Activated CD4-positive, alpha-beta T cell treated with anti-CD3 and anti-CD28 coated beads, Interleukin-2, amount 50 U/mL, for 1 hour (primary cell): ENCODE data around the gene ETFA.

Source experiments
- DNase-seq: peaks from one replicate; pipeline ENCODE4 v3.0.0-alpha.2; 2020

ETFA gene

GRCh38 chr15:76209942-76210341 is 101.3 kb downstream of the ETFA start:
- no peak for DNase-seq

- no peak for DNase-seq
Observed at GRCh38 chr15:76209523-76209922, 101.7 kb downstream of the ETFA start.

DNA sequence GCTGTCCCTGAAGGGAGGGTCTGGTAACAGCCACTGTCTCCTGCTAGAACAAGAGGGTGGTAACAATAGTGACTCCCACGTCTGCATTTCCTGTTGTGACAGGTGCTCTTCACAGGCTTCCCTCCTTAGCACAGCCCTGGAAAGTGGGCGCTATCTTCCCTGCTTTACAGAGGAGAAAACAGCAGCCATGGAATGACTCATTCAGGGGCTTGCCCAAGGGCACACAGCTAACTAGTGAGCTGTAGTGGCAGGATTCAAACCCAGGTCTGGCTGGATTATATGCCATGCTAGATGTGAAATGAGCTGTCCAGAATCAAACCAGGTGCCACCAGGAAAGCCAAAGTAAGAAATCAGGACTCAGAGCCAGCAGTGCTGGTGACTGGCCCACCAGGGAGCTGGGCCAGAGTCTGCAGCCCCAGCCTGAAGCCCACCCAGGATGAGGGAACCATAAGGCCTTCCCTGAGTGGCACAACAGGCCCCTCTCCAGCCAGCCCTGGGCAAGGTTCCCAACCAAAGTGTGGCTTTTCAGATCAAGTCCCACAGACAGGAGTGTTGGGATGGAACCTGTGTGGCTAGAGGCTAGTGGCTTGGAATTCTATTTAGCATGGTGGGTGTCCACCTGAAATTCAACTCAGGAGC is 102.4 kb downstream of the ETFA start:
- no peak for DNase-seq

DNA sequence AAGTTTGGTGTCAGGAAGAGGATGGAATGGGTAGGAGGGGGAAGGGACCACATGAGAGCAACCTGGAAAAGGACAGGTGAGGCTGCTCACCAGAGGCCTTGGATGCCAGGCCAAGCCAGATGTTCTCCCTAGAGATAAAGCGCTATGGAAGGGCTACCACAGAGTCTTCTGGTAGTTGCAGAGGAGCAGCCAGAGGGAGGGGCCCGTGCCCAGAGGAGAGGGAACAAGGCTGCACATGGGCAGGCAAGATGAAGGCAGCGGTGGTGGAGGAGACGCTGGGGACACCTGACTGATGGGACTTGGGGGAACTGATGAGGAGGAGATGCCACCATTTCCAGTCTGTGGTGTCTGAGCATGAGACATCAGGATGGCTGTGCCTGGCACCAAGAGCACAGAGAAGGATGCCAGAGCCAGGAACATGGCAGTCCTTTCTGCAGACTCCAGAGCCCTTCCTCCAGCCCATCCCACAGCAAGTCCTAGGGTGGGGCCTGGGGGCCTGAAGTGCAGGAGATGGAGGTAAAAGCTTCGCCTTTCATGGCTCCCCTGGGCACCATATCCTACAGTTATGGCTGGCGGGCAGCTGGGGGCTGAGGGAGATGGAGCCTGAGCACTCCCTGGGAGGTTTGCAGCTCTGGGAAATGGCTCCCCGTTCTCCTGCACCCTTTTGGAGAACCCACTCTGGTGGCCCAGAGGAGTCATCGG is 103.0 kb downstream of the ETFA start:
- no peak for DNase-seq

GRCh38 chr15:76206325-76206976 is 104.8 kb downstream of the ETFA start:
- DNase-seq, result no peak

DNA sequence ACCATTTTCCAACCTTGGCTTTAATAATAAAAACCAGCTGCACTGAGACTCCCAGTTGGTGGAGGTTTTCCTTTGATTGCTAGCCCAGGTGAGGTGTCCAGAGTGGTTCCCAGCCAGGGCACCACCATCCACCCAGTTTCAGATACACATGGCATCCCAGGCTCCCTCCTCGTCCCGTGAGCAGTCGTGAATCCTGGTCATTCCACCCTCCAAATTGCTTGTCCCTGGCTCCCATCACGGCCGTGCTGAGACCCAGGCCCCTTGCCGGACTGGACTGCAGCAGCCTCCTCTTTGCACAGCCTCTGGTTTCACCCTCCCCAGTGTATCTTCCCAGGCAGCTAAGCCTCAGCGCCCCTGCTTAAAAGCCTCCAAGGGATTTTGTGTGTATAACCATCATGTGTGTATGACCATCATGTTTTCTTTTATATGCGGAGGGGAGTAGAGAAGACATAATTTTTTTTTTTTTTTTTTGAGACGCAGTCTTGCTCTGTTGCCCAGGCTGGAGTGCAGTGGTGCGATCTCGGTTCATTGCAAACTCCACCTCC is 106.3 kb downstream of the ETFA start:
- DNase-seq, result no peak

GRCh38 chr15:76204109-76204845 is 107.0 kb downstream of the ETFA start:
- DNase-seq, result no peak

- DNase-seq, result no peak
Observed at GRCh38 chr15:76203346-76204108, 107.7 kb downstream of the ETFA start.

GRCh38 chr15:76201536-76202255 is 109.6 kb downstream of the ETFA start:
- DNase-seq, result no peak

DNA sequence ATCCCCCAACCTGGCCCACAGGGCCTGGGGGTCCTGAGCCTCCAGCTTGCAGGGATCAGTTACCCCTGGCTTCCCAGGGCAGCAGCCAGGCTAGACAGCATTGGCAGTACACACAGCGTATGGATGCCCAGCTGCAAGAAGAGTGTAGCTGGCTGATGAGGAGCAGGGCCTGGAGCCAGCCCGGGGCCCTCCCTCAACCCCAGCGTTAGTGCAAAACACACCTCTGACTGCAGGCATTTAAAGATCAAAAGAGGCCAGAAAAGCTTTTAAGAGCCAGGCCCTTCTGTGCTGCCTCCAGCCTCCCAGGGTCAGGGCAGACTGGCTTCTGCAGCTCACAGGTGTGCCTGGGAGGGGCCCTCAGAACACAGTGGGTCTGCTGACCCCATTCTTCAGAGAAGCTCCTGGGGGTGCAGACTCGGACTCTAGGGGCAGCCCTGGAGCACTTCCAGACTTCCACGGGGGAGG is 110.6 kb downstream of the ETFA start:
- no peak for DNase-seq

DNA sequence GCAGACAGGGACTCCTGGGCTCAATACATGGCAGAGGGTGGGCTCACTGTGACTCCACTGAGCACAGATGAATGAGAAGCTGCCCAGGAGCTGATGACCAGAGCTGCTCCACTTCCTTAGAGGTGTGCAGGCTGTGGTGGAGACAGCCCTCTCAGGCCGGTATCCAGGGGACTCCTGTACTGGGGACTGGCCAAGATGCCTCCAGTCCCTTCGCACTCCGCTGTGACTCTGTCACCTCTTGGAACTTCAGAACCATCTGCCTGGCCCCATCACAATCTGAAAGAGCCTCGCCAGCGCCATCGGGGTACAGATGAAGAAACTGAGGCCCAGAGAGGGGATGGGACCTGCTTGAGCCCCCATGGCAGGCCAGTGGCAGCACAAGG is 111.2 kb downstream of the ETFA start:
- no peak for DNase-seq

DNA sequence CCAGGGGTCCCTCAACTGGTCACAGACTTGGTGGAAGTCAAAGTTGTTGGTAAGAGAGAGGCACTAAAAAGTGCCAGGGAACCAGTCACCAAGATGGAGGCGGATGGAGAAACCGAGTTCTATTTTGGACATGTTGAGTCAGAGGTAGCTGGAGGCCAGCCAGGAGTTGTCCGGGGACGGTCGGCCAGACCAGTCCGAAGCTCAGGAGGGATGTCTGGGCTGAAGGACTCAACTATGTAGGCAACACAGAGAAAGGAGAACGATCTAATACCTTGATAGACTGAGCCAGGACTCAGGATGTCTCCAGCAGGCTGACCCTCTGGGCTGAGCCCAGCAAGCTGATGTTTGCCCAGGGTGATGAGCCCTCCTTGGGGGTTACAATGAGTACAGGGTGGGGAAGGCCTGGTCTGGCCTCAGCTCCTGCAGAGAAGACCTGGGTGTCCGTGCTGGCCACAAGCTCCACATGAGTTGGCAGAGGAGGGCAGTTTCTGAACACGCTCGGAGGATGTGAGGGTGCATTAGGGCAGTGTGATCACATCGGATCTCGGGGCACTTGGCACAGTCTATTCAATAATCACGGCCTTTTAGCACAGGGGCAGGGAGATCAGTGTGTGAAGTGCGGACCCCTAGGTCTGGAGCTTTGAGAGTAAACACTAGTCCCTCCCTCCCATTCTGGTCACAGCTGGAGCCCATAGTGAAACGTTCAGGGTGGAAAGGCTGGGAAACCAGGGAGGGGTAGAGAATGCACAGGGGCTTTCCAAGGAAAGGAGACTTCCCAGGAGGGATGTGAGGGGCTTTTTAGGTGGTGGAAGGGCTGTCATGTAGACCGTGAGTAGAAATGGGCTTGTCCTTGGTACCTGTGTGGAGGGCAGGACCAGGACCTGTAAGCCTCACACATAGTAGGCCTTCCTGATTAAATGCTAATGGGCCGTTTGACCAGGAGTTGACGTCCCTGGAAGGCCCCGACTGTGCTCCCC is 111.9 kb downstream of the ETFA start:
- no peak for DNase-seq

- DNase-seq, result no peak
Observed at GRCh38 chr15:76198456-76199105, 112.7 kb downstream of the ETFA start.

- DNase-seq, result no peak
Observed at GRCh38 chr15:76197703-76198455, 113.4 kb downstream of the ETFA start.

DNA sequence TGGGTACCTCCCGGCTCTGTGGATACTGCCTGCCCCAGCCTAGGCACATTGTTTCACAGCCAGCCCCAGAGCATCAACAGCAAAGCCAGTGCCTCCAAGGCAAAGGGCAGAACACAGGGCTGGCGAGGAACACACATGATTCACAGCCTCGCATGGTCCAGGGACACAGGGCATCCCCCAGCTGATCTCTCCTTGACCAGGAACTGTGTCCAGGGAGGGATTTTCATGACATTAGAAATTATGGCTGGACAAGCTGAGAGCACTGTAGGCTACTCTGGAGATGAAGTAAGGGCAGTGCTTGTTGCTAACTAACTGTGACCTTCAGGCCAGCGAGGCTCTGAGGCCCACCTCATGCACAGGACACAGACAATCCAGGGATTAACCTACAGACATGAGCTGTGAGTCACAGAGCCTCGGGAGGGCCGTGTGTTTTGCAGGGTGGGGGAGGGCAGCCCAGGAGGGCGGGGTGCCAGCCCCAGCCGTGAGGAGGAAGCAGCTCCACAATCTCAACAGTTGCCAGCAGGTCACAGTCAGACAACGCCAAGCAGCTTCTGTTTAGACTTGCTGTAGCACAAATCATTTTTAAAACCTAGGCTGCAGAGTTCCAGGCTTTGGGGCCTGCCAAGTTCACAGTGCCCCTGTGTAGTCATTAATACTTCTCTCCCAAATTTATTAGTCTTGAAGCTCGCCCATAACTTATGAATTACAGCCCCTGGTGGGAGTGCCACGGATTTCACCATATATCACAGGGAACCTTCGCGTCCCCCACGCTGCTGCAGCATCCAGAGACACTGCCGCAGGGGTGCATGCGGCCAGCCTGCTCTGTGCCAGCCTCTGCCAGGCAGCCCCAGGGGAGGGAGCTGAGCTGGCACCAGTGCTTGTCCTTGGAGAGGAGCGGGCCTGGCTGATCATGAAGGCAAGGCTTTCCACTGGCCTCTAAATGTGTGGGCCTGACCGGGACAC is 114.7 kb downstream of the ETFA start:
- no peak for DNase-seq

- no peak for DNase-seq
Observed at GRCh38 chr15:76195506-76196268, 115.6 kb downstream of the ETFA start.

GRCh38 chr15:76193934-76194333 is 117.3 kb downstream of the ETFA start:
- DNase-seq, result no peak
